Tibial nerve (tissue), 4 donors: ENCODE measurements around the gene SPHK1.
A peak's percentile ranks its signal among the peaks of the same experiment; 100 is the strongest.

Experiments used
- EP300 ChIP-seq, 2 donors: sonication (generic); formaldehyde crosslinking; IDR thresholded peaks; one replicate each; pipeline ENCODE4 v1.6.1; 2017; ENCODE audit warnings: antibody characterized with exemption in 2 of 2, mild to moderate bottlenecking in 1 of 2
- POLR2A ChIP-seq, 2 donors: fragments of 450-650 bp; IDR thresholded peaks; one replicate each; pipeline ENCODE4 v1.6.1; 2017; ENCODE audit warnings: antibody characterized with exemption in 2 of 2, mild to moderate bottlenecking in 2 of 2, moderate library complexity in 2 of 2
- TF ChIP-seq, protein P1 (sequence below), 5 experiments: fragments of 200-600 bp in 3 of 5; fragments of 450-650 bp in 2 of 5; sonication (generic) in 3 of 5; IDR thresholded peaks; one replicate each; pipeline ENCODE4 v1.5.1; 2016 to 2019; ENCODE audit warnings: antibody characterized with exemption in 5 of 5, mild to moderate bottlenecking in 3 of 5, moderate library complexity in 2 of 5

DNA sequence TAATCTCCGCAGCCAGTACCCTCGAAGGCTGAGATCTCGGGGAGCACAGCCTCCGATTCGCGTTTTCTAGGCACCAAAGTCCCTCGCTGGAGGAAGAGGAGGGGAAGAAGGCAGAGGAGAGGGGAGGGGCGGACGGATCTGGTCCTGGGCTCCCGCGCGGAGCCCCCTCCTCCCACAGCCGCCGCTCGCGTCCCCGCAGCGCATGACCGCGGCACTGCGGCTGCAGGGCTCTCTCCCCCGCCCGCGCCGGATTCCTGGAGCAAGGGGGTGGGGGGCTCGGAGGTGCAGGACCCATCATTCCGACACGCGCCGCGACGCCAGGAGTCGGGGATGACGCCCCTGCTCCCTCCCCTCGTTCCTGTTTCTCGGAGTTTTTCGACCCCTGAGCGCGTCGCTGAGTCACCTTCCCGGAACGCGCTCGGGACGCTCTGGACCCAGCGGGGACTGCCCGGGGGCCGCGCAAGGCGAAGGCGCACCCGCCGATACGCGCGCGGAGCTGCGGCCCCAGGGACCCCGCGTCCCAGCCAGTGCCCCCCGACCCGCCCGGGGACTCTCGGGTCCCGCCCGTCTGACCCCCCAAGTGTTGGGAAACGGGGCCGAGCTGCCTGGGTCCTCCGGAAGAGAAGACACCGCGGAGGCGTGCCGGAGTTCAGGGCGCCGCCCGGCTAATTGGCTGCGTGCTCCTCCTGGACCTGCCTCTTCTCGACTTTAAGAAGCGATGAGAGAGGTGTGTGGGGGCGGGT is 1.4 kb upstream of the SPHK1 start:
- TF ChIP-seq, protein P1, sequence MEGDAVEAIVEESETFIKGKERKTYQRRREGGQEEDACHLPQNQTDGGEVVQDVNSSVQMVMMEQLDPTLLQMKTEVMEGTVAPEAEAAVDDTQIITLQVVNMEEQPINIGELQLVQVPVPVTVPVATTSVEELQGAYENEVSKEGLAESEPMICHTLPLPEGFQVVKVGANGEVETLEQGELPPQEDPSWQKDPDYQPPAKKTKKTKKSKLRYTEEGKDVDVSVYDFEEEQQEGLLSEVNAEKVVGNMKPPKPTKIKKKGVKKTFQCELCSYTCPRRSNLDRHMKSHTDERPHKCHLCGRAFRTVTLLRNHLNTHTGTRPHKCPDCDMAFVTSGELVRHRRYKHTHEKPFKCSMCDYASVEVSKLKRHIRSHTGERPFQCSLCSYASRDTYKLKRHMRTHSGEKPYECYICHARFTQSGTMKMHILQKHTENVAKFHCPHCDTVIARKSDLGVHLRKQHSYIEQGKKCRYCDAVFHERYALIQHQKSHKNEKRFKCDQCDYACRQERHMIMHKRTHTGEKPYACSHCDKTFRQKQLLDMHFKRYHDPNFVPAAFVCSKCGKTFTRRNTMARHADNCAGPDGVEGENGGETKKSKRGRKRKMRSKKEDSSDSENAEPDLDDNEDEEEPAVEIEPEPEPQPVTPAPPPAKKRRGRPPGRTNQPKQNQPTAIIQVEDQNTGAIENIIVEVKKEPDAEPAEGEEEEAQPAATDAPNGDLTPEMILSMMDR (IDR thresholded peaks at IDR 0.05) = no peak
- no peak for TF ChIP-seq POLR2A (IDR thresholded peaks at IDR 0.05)
- TF ChIP-seq EP300 (IDR thresholded peaks at IDR 0.05) = peak in 1 of 2 donors; percentile 30
